Loucy (cell line): ENCODE results near the gene CTBP2.

Experiments
- CTCF ChIP-seq: fragments of 200-600 bp; sonication (generic); conservative IDR thresholded peaks from 2 replicates; pipeline ENCODE4 v1.5.1; 2014; ENCODE audit warnings: mild to moderate bottlenecking, antibody characterized with exemption, low read length
- EZH2phosphoT487 ChIP-seq: fragments of 200-600 bp; IDR thresholded peaks from 2 replicates; pipeline ENCODE4 v1.6.1; 2018; ENCODE audit warnings: antibody characterized with exemption, mild to moderate bottlenecking, moderate library complexity, borderline replicate concordance

DNA sequence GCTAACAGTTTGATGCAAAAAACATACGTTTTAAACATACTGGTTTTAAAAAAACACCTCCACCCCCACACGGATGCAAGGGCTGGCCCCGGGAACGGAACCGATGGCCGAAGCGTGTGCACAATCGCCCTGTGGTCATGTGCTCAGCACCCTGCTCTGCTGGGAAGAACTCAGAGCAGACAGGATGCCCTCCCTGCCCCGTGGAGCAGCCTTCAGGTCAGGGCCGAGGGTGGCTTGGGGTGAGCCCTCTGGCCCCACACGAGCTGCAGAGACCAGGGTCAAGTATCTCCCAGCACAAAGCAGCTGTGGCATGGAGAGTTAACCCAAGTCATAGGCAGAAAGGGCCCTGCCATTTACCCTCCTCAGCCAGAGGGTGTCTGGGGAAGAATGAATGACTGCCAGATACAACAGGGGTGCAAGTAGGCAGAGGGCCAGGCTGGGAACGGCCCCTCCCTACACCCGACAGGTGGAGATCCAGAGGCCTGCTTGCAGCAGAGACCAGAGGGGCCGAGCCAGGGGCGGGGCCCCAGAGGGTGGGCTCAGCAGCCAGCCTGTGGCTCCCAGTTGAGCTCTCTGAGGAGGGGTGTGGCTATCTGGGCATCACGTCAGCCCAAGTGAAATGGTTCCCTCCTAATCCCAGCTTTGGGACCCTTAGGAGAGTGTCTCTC is 161.6 kb downstream of the CTBP2 start:
- TF ChIP-seq CTCF (no peak), EZH2phosphoT487 (no peak)
